IMR-90 (cell line): Measurements from ENCODE around the gene EEF1AKMT2.

Experiments used
- MXI1 ChIP-seq: IDR thresholded peaks from 2 replicates; pipeline ENCODE4 v1.6.1; 2012; ENCODE audit warnings: low read depth, mild to moderate bottlenecking, low read length, moderate library complexity, borderline replicate concordance
- RCOR1 ChIP-seq: IDR thresholded peaks from 2 replicates; pipeline ENCODE4 v1.6.1; 2012; ENCODE audit warnings: mild to moderate bottlenecking, low read length, improper control_type of control experiment; ENCODE audit not compliant: insufficient replicate concordance

GRCh38 chr10:124708922-124709520 is 82.7 kb downstream of the EEF1AKMT2 start:
- TF ChIP-seq RCOR1 (no peak), MXI1 (no peak)
